ENCODE measurements around the gene LOXL3. TPM values are rescaled to one million over a fixed set of nuclear protein-coding genes. Genes with fewer than 3 reads are reported as not detected.
"Not testable (repeated sequence)": the region's sequence is repeated elsewhere in the genome, so short reads cannot be mapped to it uniquely, and the experiment has no call there.

LOXL3 gene
- total RNA-seq, 1 donor from 2014 or later: 4.8 TPM

DNA sequence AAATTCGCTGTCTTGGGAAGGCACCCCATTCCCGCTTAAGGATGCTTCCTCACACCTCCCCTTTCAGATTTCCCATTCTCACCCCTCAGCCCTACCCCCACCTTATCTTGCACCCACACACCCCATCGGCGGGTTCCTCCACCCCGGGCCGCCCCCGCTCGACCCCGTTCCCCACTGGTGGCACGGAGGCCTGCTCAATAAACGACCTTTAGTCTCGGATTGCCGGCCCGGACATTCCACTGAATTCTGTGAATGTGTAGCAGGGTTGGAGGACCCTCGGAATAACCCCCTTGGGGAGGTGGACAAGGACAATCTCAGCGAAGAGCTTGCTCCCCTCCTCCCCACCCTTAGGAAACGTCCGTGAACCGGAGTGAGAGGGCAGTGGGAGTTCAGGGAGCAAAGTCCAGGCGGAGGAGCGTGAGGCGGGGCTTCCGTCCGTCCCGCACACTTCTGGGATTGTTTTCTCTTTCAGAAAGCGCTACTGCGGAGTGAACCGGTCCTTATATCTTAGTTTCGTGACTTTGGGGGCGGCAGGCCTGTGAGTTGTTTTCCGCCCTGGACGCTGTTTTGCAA, 51.5 kb downstream of the LOXL3 start:
- intact Hi-C loops (cut with DNase I): loop anchor here (5.0 to 10.0 kb wide), 2 partner anchors 85 to 153 kb away; partner anchors contain the start of gene SEMA4F
- no peak for ATAC-seq
- DNase-seq (ENCODE audit: missing footprints): peak; percentile 65

- ATAC-seq (no peak), DNase-seq (ENCODE audit: missing footprints) (no peak)
- intact Hi-C loops (cut with DNase I): loop anchor here (5.0 to 10.0 kb wide), 2 partner anchors 86 to 153 kb away; partner anchors contain the start of gene SEMA4F
Measured at GRCh38 chr2:74501335-74502071, 52.2 kb downstream of the LOXL3 start.

DNA sequence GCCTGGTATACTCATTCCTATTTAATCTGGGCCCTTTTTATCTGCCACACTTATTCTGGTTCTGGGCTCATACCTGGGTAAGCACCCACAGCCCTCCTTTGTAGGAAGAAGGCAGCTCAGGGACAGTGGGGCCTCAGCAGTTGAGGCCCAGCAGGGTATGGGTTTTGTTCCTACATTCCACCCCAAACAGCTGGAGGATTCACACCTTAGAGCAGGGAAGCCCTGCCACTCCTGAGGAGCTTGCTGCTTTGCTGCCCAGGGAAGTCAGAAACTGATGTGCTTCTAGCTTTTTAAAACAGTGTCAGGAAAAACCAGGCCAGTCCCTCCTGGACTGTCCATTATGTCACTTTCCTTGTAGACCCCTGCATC, 53.2 kb downstream of the LOXL3 start:
- no peak for DNase-seq (ENCODE audit: missing footprints)
- intact Hi-C loops (cut with DNase I): loop anchor here (5.0 to 10.0 kb wide), 2 partner anchors 87 to 154 kb away; partner anchors contain the start of gene SEMA4F
- no peak for ATAC-seq

- intact Hi-C loops (cut with DNase I): loop anchor here (5.0 to 10.0 kb wide), 2 partner anchors 87 to 155 kb away; partner anchors contain the start of gene SEMA4F
- DNase-seq (ENCODE audit: missing footprints) (peak; percentile 50), ATAC-seq (no peak)
Measured at GRCh38 chr2:74499940-74500577, 53.7 kb downstream of the LOXL3 start.

DNA sequence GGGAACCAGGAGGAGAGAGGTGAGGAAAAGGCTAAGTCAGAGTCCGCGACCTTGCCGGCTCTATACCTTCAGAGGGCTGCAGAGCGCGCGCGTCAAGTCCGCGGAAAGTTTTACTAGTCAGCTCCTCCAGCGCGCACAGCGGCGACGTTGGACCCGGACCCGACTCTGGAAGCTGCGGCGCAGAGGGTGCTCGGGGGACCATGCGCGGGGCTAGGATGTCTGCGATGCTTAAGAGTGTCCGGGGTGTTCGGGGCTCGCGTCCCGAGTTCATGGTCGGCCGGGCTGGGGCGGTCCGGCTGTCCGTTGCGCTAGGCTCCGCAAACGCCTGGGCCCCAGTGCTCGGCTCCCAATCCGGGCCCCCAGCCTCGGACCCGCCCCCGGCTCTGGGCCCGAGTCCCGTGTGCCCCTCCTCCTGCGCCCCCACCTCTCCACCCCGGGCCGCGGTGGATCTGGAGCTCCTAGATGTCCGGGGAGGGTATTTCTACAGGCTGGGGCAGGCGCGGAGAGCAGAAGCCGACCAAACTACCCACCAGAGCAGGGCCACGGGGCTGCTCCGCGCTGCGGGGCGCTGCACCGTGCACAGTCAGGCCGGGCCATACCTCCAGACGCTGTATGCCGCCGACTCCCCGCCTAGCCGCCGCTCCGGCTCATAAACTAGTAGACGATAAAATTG, 54.3 kb downstream of the LOXL3 start, which contains the start of gene LBX2:
Gene LBX2 (minus strand): TSS at position 337 of the 673 bp plus-strand sequence. CDS start 66 bp downstream, at position 271.
- intact Hi-C loops (cut with DNase I): no loop called here
- DNase-seq (ENCODE audit: missing footprints): peak; percentile 68
- ATAC-seq: no peak

DNA sequence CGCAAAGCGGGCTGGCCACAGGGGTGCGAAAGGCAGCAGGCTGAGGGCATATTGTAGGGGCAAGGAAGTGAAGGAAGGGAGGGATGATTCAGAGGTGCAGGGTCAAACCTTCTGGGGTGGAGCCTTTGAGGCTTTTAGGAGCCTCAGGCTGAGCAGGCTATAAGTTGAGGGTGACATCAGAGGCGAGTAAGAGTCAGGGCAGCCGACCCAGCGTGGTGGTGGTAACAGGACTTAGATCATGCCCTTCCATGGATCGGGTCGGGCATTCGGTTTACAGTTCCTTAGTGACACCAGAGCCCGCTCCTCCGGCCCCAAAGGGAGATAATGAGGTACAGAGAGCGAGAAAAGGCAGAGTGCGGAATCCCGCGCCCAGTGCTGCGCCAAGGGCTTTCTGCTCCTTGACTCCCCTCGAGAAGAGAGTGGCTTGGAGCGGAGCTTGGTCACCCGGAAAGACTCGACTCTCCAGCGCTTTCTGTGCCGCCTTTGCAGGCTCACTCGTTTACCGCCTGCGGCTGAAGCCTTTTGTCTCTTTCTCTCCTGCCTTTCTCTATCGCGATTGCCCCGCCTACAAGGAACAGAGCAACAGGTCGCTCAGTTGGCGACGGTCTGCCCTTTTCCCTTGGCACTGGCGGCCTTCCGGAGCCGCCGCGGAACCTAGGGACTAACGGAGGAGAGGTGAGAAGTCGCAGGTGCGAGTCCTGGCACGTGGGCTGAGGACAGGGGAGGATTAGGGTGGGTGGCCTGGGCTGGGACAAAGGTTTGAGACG, 55.1 kb downstream of the LOXL3 start:
- intact Hi-C loops (cut with DNase I): no loop called here
- ATAC-seq (no peak), DNase-seq (ENCODE audit: missing footprints) (peak; percentile 56)

DNA sequence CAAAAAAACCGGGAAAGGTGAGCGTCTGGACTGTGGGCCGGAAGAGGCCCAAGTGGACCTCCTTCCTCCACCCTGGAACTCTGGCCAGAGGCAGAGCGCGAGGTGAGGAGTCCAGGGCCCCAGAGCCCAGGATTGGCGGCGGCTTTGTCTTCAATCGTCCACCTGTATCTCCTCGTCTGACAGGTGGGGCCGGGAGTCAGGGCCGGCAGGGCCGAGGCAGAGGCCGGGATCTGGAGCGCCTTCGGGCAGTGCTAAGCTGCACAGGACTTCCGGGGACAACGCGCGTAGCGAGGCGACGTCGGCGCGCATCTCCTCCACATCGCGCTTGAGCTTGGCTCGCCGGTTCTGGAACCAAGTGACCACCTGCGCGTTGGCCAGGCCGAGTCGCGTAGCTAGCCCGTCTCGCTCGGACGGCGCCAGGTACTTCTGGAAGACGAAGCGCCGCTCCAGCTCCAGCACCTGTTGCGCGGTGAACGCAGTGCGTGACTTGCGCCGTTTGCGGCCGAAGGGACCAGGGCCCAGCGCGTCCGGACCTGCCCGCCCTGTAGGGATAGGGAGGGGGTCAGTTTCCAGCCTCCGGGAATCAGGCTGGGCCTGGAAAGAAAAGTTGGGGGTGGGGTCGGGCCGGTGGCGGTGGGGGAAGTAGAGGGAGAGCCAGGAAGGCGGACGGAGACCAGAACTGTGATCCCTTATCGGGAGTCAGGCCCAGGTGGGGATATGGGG, 55.8 kb downstream of the LOXL3 start:
- DNase-seq (ENCODE audit: missing footprints) (peak; percentile 46), ATAC-seq (no peak)
- intact Hi-C loops (cut with DNase I): no loop called here

DNA sequence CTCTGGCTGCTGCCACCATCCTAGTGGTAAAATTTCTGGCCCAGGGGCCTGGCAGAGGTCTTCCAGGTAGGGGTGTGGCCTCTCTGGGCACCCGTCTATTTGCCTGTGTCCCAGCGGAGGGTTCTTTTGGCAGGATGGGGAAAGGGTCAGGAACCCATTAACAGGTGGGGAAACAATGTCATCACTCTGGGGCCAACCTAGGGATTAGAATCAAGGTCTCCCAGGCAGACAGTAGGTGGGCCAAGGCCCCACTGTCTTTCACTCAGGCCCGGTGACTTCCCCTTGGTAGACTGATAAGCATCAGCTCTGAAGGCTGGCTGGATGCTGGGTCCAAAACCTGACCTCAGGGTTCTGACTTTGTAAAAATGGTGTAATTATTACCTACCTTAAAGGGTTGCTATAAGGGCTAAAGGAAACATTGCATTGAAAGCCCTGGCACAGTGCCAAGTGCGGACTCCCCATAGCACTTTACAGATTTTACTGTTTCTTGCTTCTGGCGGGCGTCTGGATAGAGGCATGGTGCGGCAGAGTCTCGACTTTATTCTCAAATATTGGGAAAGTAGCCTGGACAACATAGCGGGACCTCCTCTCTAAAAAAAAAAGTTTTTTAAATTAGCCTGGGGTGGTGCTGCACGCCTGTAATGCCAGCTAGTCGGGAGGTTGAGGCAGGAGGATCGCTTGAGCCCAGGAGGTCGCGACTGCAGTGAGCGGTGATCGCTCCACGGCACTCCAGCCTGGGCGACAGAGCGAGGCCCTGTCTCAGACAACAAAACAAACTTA, 56.6 kb downstream of the LOXL3 start:
- DNase-seq (ENCODE audit: missing footprints) (no peak), ATAC-seq (no peak)
- intact Hi-C loops (cut with DNase I): no loop called here

DNA sequence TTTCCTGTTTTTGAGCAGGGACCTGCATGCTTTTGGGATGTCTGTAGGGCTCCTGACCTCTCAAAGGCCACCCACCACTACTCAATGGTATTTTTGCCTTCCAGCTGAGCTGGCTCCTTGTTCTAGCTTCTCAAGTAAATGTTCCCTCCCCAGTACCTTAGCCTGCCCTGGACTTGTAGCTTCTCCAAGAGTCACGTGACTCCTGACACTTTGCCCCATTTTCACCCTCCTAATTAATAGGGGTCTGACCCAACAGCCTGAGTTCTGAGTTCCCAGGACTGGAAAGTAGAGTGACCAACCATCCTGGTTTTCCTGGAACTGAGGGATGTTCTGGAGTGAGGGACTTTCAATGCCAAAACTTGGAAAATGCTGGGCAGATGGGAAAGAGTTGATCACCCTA, 58.3 kb downstream of the LOXL3 start:
- intact Hi-C loops (cut with DNase I): no loop called here
- DNase-seq (ENCODE audit: missing footprints): no peak
- no peak for ATAC-seq

DNA sequence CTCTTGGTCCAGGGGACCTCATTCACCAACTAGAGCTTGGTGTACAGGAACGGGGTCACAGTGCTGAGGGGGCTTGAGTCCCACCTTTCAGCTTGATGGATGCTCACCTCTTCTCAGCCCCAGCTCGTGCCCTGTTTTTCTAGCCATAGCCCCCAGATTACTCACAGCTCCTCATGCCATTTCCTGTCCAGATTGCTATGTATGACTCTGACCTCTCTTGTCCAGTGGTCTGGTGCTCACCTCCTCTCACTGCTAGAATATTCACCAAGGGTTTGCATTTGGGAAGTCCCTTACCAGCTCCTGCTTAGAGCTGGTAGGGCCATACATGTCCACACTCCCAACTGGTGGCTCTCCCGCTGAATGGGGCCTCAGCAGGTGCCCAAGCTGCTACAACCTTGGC, 60.2 kb downstream of the LOXL3 start:
- ATAC-seq: no peak
- intact Hi-C loops (cut with DNase I): no loop called here

DNA sequence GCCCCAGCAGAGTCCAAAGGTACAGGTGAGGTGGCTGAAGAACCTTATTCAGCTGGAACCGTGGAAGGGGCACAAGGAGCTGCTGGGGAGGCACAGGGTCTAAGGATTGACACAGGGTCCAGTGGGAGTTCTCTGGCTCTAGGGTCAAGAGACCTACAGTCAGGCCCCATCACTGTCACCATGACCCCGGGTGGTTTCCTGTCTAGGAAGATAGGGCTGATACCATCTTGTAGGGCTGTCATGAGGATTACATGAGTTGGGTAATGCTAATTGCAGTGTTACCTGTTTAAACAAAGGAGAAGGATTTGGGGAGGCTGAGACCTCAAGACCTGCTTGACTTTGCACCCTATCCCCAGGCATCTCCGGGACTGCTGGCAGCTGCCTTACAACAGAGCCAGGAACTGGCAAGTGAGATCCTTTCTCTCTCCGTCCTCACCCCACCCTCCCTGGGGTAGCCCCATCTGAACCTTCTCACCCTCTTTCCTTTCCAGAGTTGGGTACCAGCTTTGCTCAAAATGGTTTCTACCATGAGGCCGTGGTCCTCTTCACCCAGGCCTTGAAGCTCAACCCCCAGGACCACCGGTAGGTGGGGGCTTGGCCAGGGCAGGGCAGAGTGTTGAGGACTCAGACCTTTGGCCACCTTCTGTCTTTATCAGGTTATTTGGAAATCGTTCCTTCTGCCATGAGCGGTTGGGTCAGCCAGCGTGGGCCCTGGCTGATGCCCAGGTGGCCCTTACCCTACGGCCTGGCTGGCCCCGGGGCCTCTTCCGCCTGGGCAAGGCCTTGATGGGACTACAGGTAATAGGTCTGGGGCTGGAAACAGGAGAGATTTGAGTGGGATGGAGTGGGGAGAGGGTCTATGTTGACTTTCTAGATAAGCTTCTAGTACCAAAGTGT, 61.8 kb downstream of the LOXL3 start:
- intact Hi-C loops (cut with DNase I): no loop called here
- DNase-seq (ENCODE audit: missing footprints) (no peak), ATAC-seq (no peak)

More for the DNA sequence above, 60.2 kb downstream of the LOXL3 start:
- no peak for DNase-seq (ENCODE audit: missing footprints)

- DNase-seq (ENCODE audit: missing footprints) (no peak), ATAC-seq (no peak)
- intact Hi-C loops (cut with DNase I): no loop called here
Measured at GRCh38 chr2:74489906-74490305, 63.8 kb downstream of the LOXL3 start.

DNA sequence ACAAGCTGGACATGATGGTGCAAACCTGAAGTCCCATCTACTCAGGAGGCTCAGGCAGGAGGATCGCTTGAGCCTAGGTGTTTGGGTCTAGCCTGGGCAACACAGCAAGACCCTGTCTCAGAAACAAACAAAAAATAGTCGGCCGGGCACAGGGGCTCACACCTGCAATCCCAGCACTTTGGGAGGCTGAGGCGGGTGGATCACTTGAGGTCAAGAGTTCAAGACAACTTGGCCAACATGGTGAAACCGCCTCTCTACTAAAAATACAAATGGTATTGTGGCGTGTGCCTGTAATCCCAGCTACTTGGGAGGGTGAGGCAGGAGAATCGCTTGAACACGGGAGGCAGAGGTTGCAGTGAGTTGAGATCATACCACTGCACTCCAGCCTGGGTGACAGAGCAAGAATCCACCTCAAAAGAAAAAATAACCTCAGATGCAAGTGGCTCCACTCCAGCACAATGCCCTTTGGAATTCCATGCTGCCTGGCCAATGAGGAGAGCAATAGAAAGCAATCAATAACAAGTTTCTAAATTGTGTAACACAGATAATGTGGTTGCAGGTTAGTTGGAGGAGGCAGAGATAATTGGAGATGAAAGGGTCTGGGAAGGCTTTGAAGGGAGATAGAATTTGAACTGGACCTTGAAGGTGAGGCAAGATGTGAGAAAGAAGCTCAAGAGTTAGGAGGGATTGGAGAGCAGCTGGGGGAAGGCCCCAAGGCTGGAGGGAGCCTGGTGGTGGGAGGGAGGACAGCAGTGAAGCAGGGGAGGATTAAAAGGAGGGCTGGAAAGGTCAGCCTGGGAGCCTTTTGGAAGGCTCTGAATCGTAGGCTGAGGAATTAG, 64.9 kb downstream of the LOXL3 start:
- ATAC-seq (no peak), DNase-seq (ENCODE audit: missing footprints) (no peak)
- intact Hi-C loops (cut with DNase I): no loop called here

DNA sequence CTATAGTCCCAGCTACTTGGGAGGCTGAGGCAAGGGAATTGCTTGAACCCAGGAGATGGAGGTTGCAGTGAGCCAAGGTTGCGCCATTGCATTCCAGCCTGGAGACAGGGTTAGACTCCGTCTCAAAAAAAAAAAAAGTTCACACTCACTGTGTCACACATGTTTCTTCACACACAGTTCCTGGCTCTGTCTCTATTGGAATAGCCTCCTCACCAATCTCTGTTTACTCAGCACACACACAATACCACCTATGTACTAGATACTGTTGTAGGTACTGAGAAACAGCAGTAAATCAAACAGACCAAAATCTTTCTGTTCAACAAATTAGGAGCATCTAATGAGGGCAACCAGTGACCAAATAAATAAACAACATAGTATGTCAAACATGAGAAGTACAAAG, 67.6 kb downstream of the LOXL3 start:
- ATAC-seq: no peak
- no peak for DNase-seq (ENCODE audit: missing footprints)
- intact Hi-C loops (cut with DNase I): no loop called here

GRCh38 chr2:74483675-74484164, 70.0 kb downstream of the LOXL3 start:
- ATAC-seq; DNase-seq (ENCODE audit: missing footprints): not testable (repeated sequence)
- intact Hi-C loops (cut with DNase I): loop anchor here (1.0 to 2.0 kb wide), 3 partner anchors 29 to 104 kb away; partner anchors contain the start of genes AUP1, HTRA2 and INO80B
